GM12878 (cell line): ENCODE data around the gene BFSP1. TPM values are rescaled to one million over a fixed set of nuclear protein-coding genes. Genes with fewer than 3 reads are reported as not detected.

ENCODE experiments used
- ATAC-seq: fragments of 200-7000 bp; cut with Tn5 transposase; 3 replicates; pipeline ENCODE4 v1.9.1; 2020; ENCODE audit warnings: mild to moderate bottlenecking, moderate library complexity
- BruUV-seq: library from RNA; stranded (reverse); fragments of 400-500 nt; replicated peaks from 2 replicates; lab custom pipeline; 2021; lab: Mats Ljungman, UMichigan
- CTCF ChIA-PET: fragments of 300-600 bp; sonication (Branson Sonifier 250); formaldehyde crosslinking; extraction: SDS; loops from one replicate; lab custom pipeline; 2021; ENCODE audit warnings: inconsistent platforms; lab: Yijun Ruan, JAX
- POLR2A ChIA-PET: fragments of 350-600 bp; formaldehyde crosslinking; extraction: SDS; loops from one replicate; lab custom pipeline; 2021; ENCODE audit warnings: inconsistent platforms; lab: Charles Lee
- RAD21 ChIA-PET: fragments of 300-600 bp; sonication (Branson Sonifier 250); formaldehyde crosslinking; loops from one replicate; lab custom pipeline; 2023; ENCODE audit warnings: antibody characterized with exemption; ENCODE audit not compliant: unreplicated experiment; lab: Charles Lee
- SMC1A ChIA-PET: fragments of 300-600 bp; sonication (Branson Sonifier 250); formaldehyde crosslinking; loops from one replicate; lab custom pipeline; 2023; ENCODE audit not compliant: unreplicated experiment, uncharacterized antibody; lab: Charles Lee
- DNase-seq: peaks from one replicate; pipeline ENCODE4 v3.0.0-alpha.2; 2011; ENCODE audit warnings: low read depth, low spot score
- FAIRE-seq: peaks from 3 replicates; lab custom pipeline; 2011; peaks lifted over from hg19 to GRCh38; lab: Jason Lieb, UNC
- H2AFZ ChIP-seq: 2 replicates; pipeline ENCODE4 v1.6.0; 2011; ENCODE audit warnings: low read depth, low read length, control low read depth; ENCODE audit not compliant: control insufficient read depth
- H3K27ac ChIP-seq: 2 replicates; pipeline ENCODE4 v1.5.1; 2011; ENCODE audit warnings: control low read depth; ENCODE audit not compliant: control insufficient read depth, insufficient read depth
- H3K27me3 ChIP-seq, 2 experiments: replicated peaks in 1 of 2; 2 replicates each; pipeline versions ENCODE4 v1.6.0 to v1.6.1; 2011; ENCODE audit warnings: low read length in 1 of 2; ENCODE audit not compliant: control insufficient read depth in 2 of 2, insufficient read depth in 2 of 2
- H3K36me3 ChIP-seq, 2 experiments: 2 replicates each; pipeline ENCODE4 v1.5.1; 2011; ENCODE audit warnings: low read length in 1 of 2; ENCODE audit not compliant: control insufficient read depth in 2 of 2, insufficient read depth in 2 of 2
- H3K4me1 ChIP-seq: 2 replicates; pipeline ENCODE4 v1.6.1; 2011; ENCODE audit warnings: mild to moderate bottlenecking, low read length, moderate library complexity, mixed read lengths; ENCODE audit not compliant: control insufficient read depth, insufficient read depth
- H3K4me2 ChIP-seq: 2 replicates; pipeline ENCODE4 v1.6.0; 2011; ENCODE audit warnings: control low read depth; ENCODE audit not compliant: control insufficient read depth, insufficient read depth
- H3K4me3 ChIP-seq: fragments of 200-600 bp; sonication (generic); 2 replicates; pipeline ENCODE4 v1.5.1; 2016
- H3K79me2 ChIP-seq: 2 replicates; pipeline ENCODE4 v1.6.0; 2011; ENCODE audit warnings: low read length; ENCODE audit not compliant: control insufficient read depth, insufficient read depth
- H3K9ac ChIP-seq: 2 replicates; pipeline ENCODE4 v1.8.0; 2011; ENCODE audit warnings: low read length, control low read depth, mixed read lengths; ENCODE audit not compliant: control insufficient read depth, insufficient read depth
- H3K9me3 ChIP-seq: replicated peaks from 3 replicates; pipeline ENCODE4 v1.5.1; 2011; ENCODE audit warnings: mild to moderate bottlenecking, low read length; ENCODE audit not compliant: control insufficient read depth, insufficient read depth
- H4K20me1 ChIP-seq: 2 replicates; pipeline ENCODE4 v1.6.0; 2011; ENCODE audit not compliant: control insufficient read depth, insufficient read depth
- ASH2L ChIP-seq: fragments of 300-600, 200-600 bp; sonication (generic); IDR thresholded peaks from 2 replicates; pipeline ENCODE4 v1.6.1; 2017; ENCODE audit warnings: low read depth, mild to moderate bottlenecking, borderline replicate concordance
- BRCA1 ChIP-seq: IDR thresholded peaks from 2 replicates; pipeline ENCODE4 v1.6.1; 2011; ENCODE audit warnings: low read depth, low read length, improper control_type of control experiment
- CREM ChIP-seq: IDR thresholded peaks from 2 replicates; pipeline ENCODE4 v1.6.1; 2014; ENCODE audit warnings: antibody characterized with exemption, low read depth
- FOS ChIP-seq: IDR thresholded peaks from 3 replicates; pipeline ENCODE4 v1.6.1; 2011; ENCODE audit warnings: borderline replicate concordance; ENCODE audit not compliant: insufficient read length; ENCODE audit errors: extremely low read depth
- MTA3 ChIP-seq: IDR thresholded peaks from 2 replicates; pipeline ENCODE4 v1.6.1; 2012; ENCODE audit warnings: low read length, inconsistent platforms, borderline replicate concordance
- PML ChIP-seq: IDR thresholded peaks from 2 replicates; pipeline ENCODE4 v1.6.1; 2012; ENCODE audit warnings: low read length, inconsistent platforms
- SREBF1 ChIP-seq: IDR thresholded peaks from 2 replicates; pipeline ENCODE4 v1.6.1; 2012; ENCODE audit warnings: mild to moderate bottlenecking, low read length
- SUZ12 ChIP-seq: fragments of 200-600 bp; sonication (generic); IDR thresholded peaks from one replicate; pipeline ENCODE4 v1.6.1; 2018; ENCODE audit warnings: antibody characterized with exemption, mild to moderate bottlenecking; ENCODE audit not compliant: unreplicated experiment
- WGBS: methylation state at CpG from one replicate; pipeline ENCODE4 v1.1.6; 2016; ENCODE audit warnings: low lambda C conversion rate; ENCODE audit not compliant: insufficient replicate concordance, insufficient coverage; ENCODE audit errors: missing lambda C conversion rate; 5-methylcytosine and 5-hydroxymethylcytosine counted together
- in situ Hi-C: fragments of 300-500 bp; cut with MboI; formaldehyde crosslinking; loops from 9 replicates; pipeline ENCODE4 v1.14.3; 2018; ENCODE audit warnings: mixed read lengths
- intact Hi-C: fragments of 100-400 bp; cut with micrococcal nuclease; formaldehyde crosslinking; loops from one replicate; pipeline ENCODE4 v1.14.2; 2022; ENCODE audit not compliant: unreplicated experiment
- polyA plus RNA-seq, 11 experiments: library from polyadenylated mRNA; depleted of rRNA in 4 of 11; unstranded in 6 of 11; stranded (reverse) in 5 of 11; fragments of >200 nt; fragmentation: Nextera tagmentation in 4 of 11; fragmentation: Illumina TruSeq in 1 of 11; extraction: Ambion mirVana in 4 of 11; extraction: Trizol in 1 of 11; gene quantifications; 1 replicate in 1 of 11; 2 replicates in 10 of 11; pipeline versions ENCODE4 v1.2.1 to v1.2.3, GENCODE V29; 2011 to 2016; ENCODE audit warnings: inconsistent platforms in 2 of 11, missing spikeins in 2 of 11, low read depth in 1 of 11
- total RNA-seq, 4 experiments: library from RNA; depleted of rRNA in 3 of 4; stranded (reverse); fragments of >200 nt in 3 of 4; fragmentation: Illumina TruSeq in 1 of 4; extraction: Trizol in 1 of 4; gene quantifications; 2 replicates each; pipeline versions ENCODE4 v1.2.1 to v1.2.3, GENCODE V29; 2013 to 2021
- TF ChIP-seq, protein P1 (sequence below): fragments of 450-650 bp; IDR thresholded peaks from 2 replicates; pipeline ENCODE4 v1.6.1; 2018; ENCODE audit warnings: borderline replicate concordance, mild to moderate bottlenecking; ENCODE audit not compliant: partially characterized antibody
- TF ChIP-seq, protein P2 (sequence below), 3 experiments: IDR thresholded peaks in 2 of 3; conservative IDR thresholded peaks in 1 of 3; 2 replicates each; pipeline ENCODE4 v1.5.1; 2011; ENCODE audit warnings: low read depth in 3 of 3, low read length in 3 of 3, mild to moderate bottlenecking in 3 of 3, control low read depth in 2 of 3, moderate library complexity in 2 of 3, inconsistent platforms in 1 of 3, mixed read lengths in 1 of 3; ENCODE audit not compliant: control insufficient read depth in 2 of 3, insufficient read depth in 1 of 3; ENCODE audit errors: extremely low read depth in 1 of 3

BFSP1 gene
- total and polyA plus RNA-seq, 10 of the 15 experiments (the other 5 are each of a cell fraction or from before 2014, with no cell fraction given): 0.06 to 0.22 (median 0.11) TPM; not detected in 3

DNA sequence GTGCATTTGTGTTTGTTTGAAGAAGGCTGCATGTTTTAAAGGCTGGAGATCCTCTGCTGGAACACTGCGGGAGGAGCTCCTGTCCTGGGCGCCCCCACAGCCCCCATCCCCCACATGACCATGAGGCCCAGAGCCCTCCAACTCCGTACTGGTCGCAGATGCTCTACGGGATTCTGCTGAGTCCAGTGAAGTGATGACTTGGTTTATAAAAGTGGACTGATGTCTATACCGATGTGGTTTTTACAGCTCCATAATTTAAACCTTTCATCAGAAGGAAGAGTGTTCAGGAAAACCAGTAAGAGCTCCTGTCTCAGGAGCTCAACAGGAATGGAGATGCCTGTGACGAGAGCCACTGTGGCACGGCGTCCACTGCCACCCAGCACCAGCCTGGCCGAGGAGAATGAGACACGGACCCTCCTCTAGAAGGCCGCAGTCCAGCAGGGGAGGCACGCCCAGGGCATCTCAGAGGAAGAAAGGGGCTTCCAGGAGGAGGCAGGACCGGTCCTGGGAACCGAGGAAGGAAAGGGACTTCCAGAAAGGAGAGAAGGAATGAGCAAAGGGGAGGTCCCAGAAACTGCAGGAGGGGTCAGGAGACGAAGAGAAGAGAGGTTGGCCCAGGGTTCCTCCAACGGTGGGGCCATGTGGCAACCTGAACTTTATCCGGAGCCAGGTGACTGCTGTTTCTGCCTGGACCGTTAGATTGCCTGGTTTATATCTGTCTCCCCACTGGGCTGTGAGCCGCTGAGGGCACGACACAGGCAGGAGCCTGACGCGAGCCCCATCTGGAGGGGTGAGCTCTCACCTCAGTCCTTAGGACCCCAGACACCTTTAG is 26.9 kb downstream of the BFSP1 start (continued):
- TF ChIP-seq, protein P1, sequence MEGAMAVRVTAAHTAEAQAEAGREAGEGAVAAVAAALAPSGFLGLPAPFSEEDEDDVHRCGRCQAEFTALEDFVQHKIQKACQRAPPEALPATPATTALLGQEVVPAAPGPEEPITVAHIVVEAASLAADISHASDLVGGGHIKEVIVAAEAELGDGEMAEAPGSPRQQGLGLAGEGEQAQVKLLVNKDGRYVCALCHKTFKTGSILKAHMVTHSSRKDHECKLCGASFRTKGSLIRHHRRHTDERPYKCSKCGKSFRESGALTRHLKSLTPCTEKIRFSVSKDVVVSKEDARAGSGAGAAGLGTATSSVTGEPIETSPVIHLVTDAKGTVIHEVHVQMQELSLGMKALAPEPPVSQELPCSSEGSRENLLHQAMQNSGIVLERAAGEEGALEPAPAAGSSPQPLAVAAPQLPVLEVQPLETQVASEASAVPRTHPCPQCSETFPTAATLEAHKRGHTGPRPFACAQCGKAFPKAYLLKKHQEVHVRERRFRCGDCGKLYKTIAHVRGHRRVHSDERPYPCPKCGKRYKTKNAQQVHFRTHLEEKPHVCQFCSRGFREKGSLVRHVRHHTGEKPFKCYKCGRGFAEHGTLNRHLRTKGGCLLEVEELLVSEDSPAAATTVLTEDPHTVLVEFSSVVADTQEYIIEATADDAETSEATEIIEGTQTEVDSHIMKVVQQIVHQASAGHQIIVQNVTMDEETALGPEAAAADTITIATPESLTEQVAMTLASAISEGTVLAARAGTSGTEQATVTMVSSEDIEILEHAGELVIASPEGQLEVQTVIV: no peak
- TF ChIP-seq PML (no peak), CREM (no peak)

DNA sequence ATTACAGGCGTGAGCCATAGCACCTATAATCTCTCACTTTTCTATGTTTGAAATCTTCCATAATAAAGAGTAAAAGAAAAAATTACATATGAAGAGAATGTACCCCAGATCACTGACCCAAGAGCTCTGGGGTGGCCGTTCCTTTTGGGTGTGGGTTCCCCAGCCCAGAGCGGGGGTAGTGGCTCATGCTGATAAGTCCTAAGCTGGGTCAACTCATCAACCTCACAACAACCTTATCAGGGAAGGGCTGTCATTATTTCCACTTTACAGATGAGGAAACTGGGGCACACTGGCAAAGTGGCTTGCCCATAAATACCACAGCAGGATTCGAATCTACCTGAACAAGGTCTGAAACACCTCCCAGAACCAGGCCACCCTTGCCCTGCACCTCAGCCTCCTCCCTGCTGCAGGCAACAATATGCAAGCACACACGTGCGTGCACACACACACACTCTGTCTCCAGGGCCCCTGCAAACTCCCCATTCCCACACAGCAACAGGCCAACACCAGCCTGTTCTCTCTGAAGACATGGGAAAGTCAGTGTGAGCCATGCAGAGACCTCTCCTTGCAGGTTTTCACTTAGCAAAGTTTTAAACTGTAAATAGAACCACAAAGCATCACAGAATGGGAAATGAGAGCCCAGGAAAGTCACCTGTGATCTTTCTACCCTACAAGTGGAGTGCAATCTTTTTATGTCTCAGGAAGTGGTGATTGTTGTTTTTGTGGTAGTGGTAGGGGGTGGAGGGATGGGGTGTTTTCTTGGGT is 27.7 kb downstream of the BFSP1 start:
- no peaks in the 10 kb centered on the region for H3K79me2 ChIP-seq
- BruUV-seq: no TSS peak
- WGBS: 7% methylated on average over 6 of the region's 6 CpGs
- DNase-seq: no peak
- no peaks in the 10 kb centered on the region for H3K36me3 ChIP-seq
- no peaks in the 10 kb centered on the region for H3K27me3 ChIP-seq
- H3K9ac ChIP-seq: no peak overlapping the region
- H3K4me1 ChIP-seq: peaks cover 3% of the 10 kb centered on the region
- TF ChIP-seq FOS (no peak), MTA3 (no peak), SREBF1 (no peak), ASH2L (no peak), BRCA1 (no peak), SUZ12 (no peak)
- TF ChIP-seq, protein P2, sequence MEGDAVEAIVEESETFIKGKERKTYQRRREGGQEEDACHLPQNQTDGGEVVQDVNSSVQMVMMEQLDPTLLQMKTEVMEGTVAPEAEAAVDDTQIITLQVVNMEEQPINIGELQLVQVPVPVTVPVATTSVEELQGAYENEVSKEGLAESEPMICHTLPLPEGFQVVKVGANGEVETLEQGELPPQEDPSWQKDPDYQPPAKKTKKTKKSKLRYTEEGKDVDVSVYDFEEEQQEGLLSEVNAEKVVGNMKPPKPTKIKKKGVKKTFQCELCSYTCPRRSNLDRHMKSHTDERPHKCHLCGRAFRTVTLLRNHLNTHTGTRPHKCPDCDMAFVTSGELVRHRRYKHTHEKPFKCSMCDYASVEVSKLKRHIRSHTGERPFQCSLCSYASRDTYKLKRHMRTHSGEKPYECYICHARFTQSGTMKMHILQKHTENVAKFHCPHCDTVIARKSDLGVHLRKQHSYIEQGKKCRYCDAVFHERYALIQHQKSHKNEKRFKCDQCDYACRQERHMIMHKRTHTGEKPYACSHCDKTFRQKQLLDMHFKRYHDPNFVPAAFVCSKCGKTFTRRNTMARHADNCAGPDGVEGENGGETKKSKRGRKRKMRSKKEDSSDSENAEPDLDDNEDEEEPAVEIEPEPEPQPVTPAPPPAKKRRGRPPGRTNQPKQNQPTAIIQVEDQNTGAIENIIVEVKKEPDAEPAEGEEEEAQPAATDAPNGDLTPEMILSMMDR (IDR thresholded peaks at IDR 0.05 in 2 of 3, conservative IDR thresholded peaks at IDR 0.05 in 1 of 3; ENCODE audit: control insufficient read depth in 2 of 3, extremely low read depth in 1 of 3, insufficient read depth in 1 of 3, low read depth in 3 of 3, low read length in 3 of 3): no peak
- no peak overlapping the region for H3K4me3 ChIP-seq
- CTCF ChIA-PET: interaction anchor here (0.6 to 3.9 kb wide), 11 partner anchors 8 to 782 kb away, joined by 3 to 24 read pairs (median 11); no protein-coding TSS in a partner anchor
- SMC1A ChIA-PET: interaction anchor here (1.6 to 1.9 kb wide), 2 partner anchors 10 to 1129 kb away, joined by 3 to 6 read pairs; no protein-coding TSS in a partner anchor
- RAD21 ChIA-PET: interaction anchor here (0.8 to 2.6 kb wide), 3 partner anchors 161 to 501 kb away, joined by 3 to 12 read pairs (median 4); partner anchors contain the start of gene RRBP1
- in situ Hi-C loops: loop anchor here (5.0 kb wide), 1 partner anchor 774 kb away; no protein-coding TSS in a partner anchor
- ATAC-seq: no peak
- POLR2A ChIA-PET: no interaction called here
- intact Hi-C loops: loop anchor here (2.0 kb wide), 2 partner anchors 113 to 773 kb away; no protein-coding TSS in a partner anchor
- H3K4me2 ChIP-seq: no peak overlapping the region
- no peaks in the 10 kb centered on the region for H3K9me3 ChIP-seq
- FAIRE-seq: no peak
- no peak overlapping the region for H2AFZ ChIP-seq
- no peak overlapping the region for H3K27ac ChIP-seq
- no peaks in the 10 kb centered on the region for H4K20me1 ChIP-seq
